NB4 (cell line): ENCODE measurements around the gene C11orf71.

Source experiments
- CTCF ChIP-seq: IDR thresholded peaks from one replicate; pipeline ENCODE4 v1.5.1; 2012; ENCODE audit warnings: low read depth, low read length
- MAX ChIP-seq: IDR thresholded peaks from 2 replicates; pipeline ENCODE4 v1.6.1; 2011; ENCODE audit warnings: low read depth, low read length
- MYC ChIP-seq: IDR thresholded peaks from 2 replicates; pipeline ENCODE4 v1.6.1; 2011; ENCODE audit warnings: low read depth, low read length
- POLR2A ChIP-seq: IDR thresholded peaks from 2 replicates; pipeline ENCODE4 v1.6.1; 2011; ENCODE audit warnings: mild to moderate bottlenecking; ENCODE audit not compliant: insufficient read length; ENCODE audit errors: extremely low read depth

GRCh38 chr11:114447892-114448291 lies 47.6 kb upstream of the C11orf71 start:
- TF ChIP-seq CTCF = no peak
- no peak for TF ChIP-seq POLR2A
- TF ChIP-seq MYC = no peak
- no peak for TF ChIP-seq MAX
